Testis (tissue), 2 donors: ENCODE measurements around the gene ZNF678.

Experiments used
- POLR2A ChIP-seq: fragments of 450-650 bp; IDR thresholded peaks from one replicate; pipeline ENCODE4 v1.6.1; 2017; ENCODE audit warnings: antibody characterized with exemption, mild to moderate bottlenecking, moderate library complexity
- TF ChIP-seq, protein P1 (sequence below), 3 experiments: fragments of 450-650 bp in 2 of 3; fragments of 200-600 bp in 1 of 3; sonication (generic) in 1 of 3; IDR thresholded peaks; one replicate each; pipeline ENCODE4 v1.5.1; 2016 to 2019; ENCODE audit warnings: antibody characterized with exemption in 3 of 3, mild to moderate bottlenecking in 2 of 3, moderate library complexity in 1 of 3

GRCh38 chr1:227654431-227654830 is 91.1 kb downstream of the ZNF678 start:
- TF ChIP-seq, protein P1, sequence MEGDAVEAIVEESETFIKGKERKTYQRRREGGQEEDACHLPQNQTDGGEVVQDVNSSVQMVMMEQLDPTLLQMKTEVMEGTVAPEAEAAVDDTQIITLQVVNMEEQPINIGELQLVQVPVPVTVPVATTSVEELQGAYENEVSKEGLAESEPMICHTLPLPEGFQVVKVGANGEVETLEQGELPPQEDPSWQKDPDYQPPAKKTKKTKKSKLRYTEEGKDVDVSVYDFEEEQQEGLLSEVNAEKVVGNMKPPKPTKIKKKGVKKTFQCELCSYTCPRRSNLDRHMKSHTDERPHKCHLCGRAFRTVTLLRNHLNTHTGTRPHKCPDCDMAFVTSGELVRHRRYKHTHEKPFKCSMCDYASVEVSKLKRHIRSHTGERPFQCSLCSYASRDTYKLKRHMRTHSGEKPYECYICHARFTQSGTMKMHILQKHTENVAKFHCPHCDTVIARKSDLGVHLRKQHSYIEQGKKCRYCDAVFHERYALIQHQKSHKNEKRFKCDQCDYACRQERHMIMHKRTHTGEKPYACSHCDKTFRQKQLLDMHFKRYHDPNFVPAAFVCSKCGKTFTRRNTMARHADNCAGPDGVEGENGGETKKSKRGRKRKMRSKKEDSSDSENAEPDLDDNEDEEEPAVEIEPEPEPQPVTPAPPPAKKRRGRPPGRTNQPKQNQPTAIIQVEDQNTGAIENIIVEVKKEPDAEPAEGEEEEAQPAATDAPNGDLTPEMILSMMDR (IDR thresholded peaks at IDR 0.05) = no peak
- no peak for TF ChIP-seq POLR2A
